IPS-18c (cell line): ENCODE data around the gene LONP2.
A peak's percentile ranks its signal among the peaks of the same experiment; 100 is the strongest.

Experiments
- H3K4me3 ChIP-seq: 2 replicates; pipeline ENCODE4 v1.7.0; 2013; ENCODE audit warnings: low read depth, mild to moderate bottlenecking, low read length, moderate library complexity; ENCODE audit not compliant: insufficient read depth
- H3K9me3 ChIP-seq: one replicate; pipeline ENCODE4 v1.6.1; 2013; ENCODE audit warnings: mild to moderate bottlenecking, low read length, moderate library complexity; ENCODE audit not compliant: control insufficient read depth, insufficient read depth

The LONP2 gene

GRCh38 chr16:48244080-48244862 is at the start of gene LONP2:
Gene LONP2, plus strand, starts transcription at chr16:48244300. Its CDS starts 89 bp downstream, at chr16:48244389.
- no peaks in the 10 kb centered on the region for H3K9me3 ChIP-seq
- H3K4me3 ChIP-seq = peak within 1 kb of the TSS; percentile 81

GRCh38 chr16:48194828-48195556 is 49.1 kb upstream of the LONP2 start:
- Histone ChIP-seq H3K4me3 (no peak overlapping the region), H3K9me3 (no peaks in the 10 kb centered on the region)

GRCh38 chr16:48197294-48197693 is 46.8 kb upstream of the LONP2 start:
- H3K4me3 ChIP-seq = no peak overlapping the region
- no peaks in the 10 kb centered on the region for H3K9me3 ChIP-seq

GRCh38 chr16:48201515-48202201 is 42.4 kb upstream of the LONP2 start:
- no peak overlapping the region for H3K4me3 ChIP-seq
- H3K9me3 ChIP-seq = no peaks in the 10 kb centered on the region

- H3K9me3 ChIP-seq = no peaks in the 10 kb centered on the region
- H3K4me3 ChIP-seq = no peak overlapping the region
Measured at GRCh38 chr16:48203974-48204824, 39.9 kb upstream of the LONP2 start.

GRCh38 chr16:48204825-48205151 is 39.3 kb upstream of the LONP2 start:
- Histone ChIP-seq H3K4me3 (no peak overlapping the region), H3K9me3 (no peaks in the 10 kb centered on the region)

- Histone ChIP-seq H3K9me3 (no peaks in the 10 kb centered on the region), H3K4me3 (no peak overlapping the region)
Measured at GRCh38 chr16:48206594-48207242, 37.4 kb upstream of the LONP2 start.

- Histone ChIP-seq H3K4me3 (no peak overlapping the region), H3K9me3 (no peaks in the 10 kb centered on the region)
Measured at GRCh38 chr16:48210747-48211146, 33.4 kb upstream of the LONP2 start.

- H3K4me3 ChIP-seq = no peak overlapping the region
- H3K9me3 ChIP-seq = no peaks in the 10 kb centered on the region
Measured at GRCh38 chr16:48212033-48212432, 32.1 kb upstream of the LONP2 start.

GRCh38 chr16:48215738-48216137 is 28.4 kb upstream of the LONP2 start:
- Histone ChIP-seq H3K4me3 (no peak overlapping the region), H3K9me3 (no peaks in the 10 kb centered on the region)

- no peak overlapping the region for H3K4me3 ChIP-seq
Measured at GRCh38 chr16:48217708-48218107, 26.4 kb upstream of the LONP2 start.

GRCh38 chr16:48218473-48218872 is 25.6 kb upstream of the LONP2 start:
- Histone ChIP-seq H3K9me3 (no peaks in the 10 kb centered on the region), H3K4me3 (no peak overlapping the region)

More at GRCh38 chr16:48217708-48218107, 26.4 kb upstream of the LONP2 start:
- no peaks in the 10 kb centered on the region for H3K9me3 ChIP-seq

GRCh38 chr16:48220891-48221290 is 23.2 kb upstream of the LONP2 start:
- Histone ChIP-seq H3K9me3 (no peaks in the 10 kb centered on the region), H3K4me3 (no peak overlapping the region)

- Histone ChIP-seq H3K9me3 (no peaks in the 10 kb centered on the region), H3K4me3 (no peak overlapping the region)
Measured at GRCh38 chr16:48223490-48223889, 20.6 kb upstream of the LONP2 start.

GRCh38 chr16:48225456-48225855 is 18.6 kb upstream of the LONP2 start:
- Histone ChIP-seq H3K4me3 (no peak overlapping the region), H3K9me3 (no peaks in the 10 kb centered on the region)

GRCh38 chr16:48231727-48232492 is 12.2 kb upstream of the LONP2 start:
- Histone ChIP-seq H3K9me3 (peaks cover 3% of the 10 kb centered on the region), H3K4me3 (no peak overlapping the region)
